ENCODE measurements around the gene PACRG. TPM values are rescaled to one million over a fixed set of nuclear protein-coding genes. Genes with fewer than 3 reads are reported as not detected.

The PACRG gene
- polyA plus RNA-seq, 5 donors: 5.6 to 6.9 (median 6.4) TPM

DNA sequence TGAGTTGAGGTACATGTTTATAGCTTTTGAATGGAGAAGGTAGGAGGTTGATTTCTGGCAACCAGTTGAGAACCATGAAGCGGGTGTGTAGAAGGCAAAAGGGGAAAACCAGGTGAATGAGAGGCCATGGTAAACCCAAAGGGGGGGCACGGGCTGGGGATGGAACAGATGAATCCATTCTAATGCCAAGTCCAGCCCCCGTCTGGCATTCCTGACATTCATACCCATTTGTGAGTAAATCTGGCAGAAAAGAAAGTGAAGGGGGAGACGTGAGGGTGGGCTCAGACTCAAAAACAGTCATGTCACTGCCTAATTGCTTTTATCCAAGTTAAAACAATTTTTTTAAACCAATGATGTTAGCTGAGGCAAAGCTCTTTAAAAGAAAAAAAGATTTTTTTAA, 513.9 kb downstream of the PACRG start:
- no peak for DNase-seq

GRCh38 chr6:163243083-163243482, 515.3 kb downstream of the PACRG start:
- no peak for DNase-seq

DNA sequence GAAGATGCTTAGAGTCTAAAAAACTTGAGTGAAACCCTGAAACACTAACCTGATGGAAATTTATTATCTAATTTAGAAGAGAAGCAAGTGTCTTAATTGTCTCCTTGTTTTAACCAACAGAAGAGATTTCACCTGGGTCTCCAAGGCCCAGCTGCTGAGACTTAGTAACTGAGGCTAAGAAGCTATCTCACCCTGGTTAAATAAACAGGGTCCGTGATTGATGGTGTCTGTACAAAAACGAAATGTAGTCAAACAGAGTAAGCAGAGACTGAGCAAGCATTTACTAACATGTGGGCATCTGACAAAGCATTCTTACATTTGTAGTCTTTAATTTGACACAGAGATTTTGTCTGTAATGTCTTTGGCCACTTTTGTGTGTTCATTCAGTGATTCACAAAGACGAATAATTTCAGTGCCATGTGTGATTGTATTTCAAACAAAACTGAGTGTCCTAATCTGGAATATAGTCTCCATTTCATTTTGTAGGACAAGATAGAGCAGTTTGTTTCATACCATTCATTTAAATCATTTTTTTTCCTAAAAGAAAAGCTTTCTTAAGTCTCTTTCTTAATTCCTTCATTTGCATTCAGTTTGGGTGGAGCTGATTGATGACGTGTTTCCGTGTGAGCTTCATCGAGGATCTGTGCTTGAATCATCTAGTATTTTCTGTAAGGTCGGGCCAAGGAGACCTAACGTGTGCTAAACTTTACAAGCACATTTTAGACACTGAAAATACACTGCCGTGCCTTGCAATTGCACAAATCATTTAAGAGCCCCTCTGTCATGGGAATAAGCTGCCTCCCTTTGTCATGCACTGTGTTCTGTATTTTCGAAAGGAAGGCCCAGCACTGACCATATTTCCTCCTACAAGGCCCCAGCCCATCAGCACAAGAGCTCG, 516.2 kb downstream of the PACRG start:
- DNase-seq: no peak

DNA sequence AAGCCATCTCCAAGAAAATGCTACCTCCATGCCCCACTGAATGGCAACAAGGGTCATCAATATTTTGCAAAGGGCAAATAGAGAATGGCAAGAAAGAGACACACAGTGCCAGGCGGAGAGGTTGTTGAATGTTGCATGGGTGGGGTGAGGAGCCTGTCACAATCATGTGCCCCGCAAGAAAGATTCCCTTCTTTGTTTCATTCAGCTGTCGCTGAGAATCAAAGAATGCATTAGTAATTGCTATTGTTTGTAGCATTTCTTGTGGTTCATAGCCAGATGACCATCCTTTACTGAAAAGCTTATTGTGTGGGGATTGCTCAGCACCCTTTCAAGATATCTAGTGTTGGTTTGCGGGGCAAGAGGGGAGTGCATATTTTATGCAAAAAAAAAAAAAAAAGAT, 520.3 kb downstream of the PACRG start:
- no peak for DNase-seq

DNA sequence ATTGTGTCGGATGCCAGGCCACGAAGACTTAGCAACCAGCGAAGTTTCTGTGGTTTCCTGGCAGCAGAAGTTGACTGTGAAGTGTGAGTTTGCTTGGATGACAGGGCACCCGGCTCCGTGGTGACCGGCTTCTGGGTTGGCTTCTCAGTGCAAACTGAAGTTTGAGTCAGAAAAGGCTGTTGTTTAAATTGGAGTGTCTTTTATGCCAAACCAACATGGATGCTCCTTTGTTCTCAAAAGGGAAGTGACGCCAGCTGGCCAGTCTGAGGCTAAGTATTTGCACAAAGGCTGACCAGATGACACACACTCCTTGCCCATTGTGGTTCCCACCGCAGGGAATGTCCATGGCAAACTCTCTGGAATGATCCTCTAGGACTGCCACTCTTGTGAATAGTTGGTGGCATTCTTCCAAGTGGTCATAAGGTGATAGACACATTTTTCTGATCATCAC, 521.9 kb downstream of the PACRG start:
- no peak for DNase-seq

DNA sequence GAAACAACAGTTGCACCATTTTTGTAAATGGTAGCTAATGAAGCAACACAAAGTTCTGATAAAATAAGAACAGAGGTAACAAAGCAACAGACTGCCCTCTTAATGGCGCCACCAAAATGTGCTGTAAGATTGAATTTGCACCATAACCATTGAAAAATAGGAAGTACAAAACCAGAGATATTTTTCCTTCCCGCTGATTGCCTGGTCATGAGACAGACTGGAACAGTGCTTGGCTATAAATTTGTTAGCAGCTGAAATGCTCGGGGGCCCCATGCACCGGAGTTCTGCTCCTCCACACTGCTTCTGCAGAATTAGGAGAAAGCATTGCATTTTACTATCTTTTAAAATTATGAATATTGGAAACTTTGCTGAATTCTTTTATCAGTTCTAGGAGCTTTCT, 522.3 kb downstream of the PACRG start:
- DNase-seq: no peak

DNA sequence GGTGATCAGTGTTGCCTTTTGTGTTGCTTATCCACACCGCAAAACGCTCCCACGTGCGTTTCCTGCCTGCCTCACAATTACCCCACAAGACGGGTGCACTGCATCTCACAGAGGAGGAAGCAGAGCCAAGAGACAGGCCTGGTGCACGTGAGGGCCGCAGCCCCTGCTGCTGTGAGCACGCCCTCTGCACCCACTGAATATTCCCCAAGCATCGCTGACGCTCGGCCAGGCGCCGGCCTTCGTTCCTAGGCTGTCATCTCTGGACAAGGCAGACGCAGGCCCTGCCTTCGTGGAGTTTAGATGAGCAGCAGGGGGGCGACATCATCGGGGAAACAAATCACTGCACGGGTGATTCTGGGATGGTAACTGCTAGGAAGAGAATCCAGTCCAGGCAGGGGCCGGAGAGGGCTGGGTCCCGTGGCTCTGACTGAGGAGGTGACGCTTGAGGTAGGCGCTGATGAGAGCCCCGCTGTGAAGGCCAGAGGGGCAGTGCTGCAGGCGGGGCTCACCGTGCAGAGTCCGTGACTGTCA, 524.4 kb downstream of the PACRG start:
- DNase-seq: no peak

DNA sequence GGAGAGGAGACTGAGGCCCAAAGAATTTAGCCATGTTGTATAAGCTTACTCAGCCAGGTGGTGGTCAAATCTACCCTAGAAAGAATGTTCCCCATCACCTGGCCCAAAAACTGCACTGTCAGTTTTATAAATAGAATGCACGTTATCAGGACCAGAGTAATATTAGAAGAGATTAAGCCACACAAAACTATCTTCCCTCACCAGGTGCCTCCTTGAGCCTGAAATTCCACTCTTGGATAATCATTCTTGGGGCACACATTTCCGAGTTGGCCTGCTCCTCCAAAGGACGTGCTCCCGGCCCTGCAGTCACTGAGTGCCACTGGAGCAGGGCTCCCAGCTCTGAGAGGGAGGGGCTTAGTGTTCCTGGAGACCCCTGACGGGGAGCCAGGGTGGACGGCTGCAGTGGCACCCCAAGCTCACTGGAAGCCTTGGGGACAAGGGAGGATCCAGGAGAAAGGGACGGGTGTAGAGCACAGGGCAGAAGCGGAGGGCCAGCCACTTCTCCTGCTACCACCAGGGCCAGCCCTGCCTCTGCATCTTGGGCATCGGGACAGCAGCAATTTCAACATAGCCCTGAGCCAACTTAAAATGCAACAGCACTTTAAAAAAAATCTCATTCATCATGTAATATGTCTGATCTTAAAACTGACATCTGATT, 525.9 kb downstream of the PACRG start:
- no peak for DNase-seq

- no peak for DNase-seq
Observed at GRCh38 chr6:163254341-163254835, 526.6 kb downstream of the PACRG start.

DNA sequence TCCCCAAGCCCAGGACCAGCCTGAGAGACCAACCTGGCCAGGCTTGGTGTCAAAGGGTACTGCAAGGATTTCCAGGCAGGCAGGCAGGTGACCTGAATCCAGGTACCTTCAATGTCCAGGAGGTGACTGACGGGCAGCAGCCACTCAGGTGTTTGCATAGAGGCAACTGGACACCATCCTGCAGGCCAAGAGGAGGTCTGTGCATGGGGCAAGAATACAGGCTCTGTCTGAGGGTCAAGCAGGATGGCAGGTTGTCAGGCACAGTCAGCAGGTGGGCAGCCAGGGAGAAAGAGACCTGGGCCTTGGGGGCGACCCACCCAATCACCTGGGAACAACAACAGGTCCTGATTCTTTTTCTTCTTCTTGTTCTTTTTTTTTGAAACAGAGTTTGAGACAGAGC, 527.5 kb downstream of the PACRG start:
- DNase-seq: no peak

- DNase-seq: no peak
Observed at GRCh38 chr6:163259689-163260088, 531.9 kb downstream of the PACRG start.

DNA sequence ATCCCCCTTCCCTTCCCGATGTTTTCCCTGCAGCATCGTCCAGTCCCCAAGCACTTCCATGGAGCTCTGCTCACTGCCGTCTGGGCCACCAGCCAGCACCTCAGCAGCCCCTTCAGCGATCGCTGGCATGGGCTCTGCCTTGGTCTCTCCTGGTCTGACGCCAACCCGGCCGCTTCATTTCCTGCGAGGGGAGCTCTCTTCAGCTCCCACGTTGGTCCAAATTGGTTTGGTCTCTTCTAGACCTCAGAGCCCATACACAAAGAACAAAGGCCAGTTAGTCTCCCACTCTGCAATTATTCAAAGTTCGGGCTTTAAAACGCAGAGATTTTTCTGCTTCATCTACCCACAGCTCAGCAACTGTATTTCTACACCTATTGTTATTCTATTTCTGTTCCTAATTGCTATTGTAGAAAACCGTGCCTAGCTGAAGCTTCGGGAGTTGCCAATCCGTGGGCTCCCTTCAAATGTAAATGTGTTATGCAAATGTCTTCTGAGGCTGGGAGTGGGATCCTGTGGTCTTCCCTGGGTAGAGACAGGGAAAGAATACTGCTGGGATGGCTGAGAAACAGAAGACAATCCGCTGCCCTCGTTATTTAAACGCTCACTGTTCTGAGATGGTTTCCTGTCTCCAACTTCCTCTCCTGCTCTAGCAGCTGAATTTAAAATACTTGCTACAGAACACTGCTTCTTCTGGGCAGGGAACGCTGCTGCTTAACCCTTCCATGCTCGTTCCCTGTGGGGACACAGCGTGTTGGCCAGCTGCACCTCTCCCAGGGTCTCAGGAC, 532.5 kb downstream of the PACRG start:
- DNase-seq: peak; percentile 42 to 53

DNA sequence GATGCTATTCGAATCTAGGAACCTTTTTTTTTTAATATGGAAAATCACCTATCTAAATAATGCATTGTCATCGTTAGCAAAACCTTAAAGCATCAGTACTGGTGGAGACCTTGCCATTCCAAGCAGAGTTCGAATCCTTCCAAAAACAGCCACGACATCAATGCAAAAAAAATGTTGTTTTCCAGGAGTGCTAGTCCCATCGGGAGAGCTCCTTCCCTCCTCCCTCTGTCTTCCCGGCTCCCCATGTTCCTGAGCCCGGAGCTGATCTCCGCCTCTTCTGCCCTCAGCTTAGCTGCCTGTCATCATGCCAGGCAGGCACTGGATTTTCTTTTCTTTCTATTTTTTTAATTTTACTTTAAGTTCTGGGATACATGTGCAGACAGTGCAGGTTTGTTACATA, 533.1 kb downstream of the PACRG start:
- no peak for DNase-seq

- DNase-seq: no peak
Observed at GRCh38 chr6:163261361-163261760, 533.6 kb downstream of the PACRG start.

- DNase-seq: no peak
Observed at GRCh38 chr6:163262080-163262479, 534.3 kb downstream of the PACRG start.

DNA sequence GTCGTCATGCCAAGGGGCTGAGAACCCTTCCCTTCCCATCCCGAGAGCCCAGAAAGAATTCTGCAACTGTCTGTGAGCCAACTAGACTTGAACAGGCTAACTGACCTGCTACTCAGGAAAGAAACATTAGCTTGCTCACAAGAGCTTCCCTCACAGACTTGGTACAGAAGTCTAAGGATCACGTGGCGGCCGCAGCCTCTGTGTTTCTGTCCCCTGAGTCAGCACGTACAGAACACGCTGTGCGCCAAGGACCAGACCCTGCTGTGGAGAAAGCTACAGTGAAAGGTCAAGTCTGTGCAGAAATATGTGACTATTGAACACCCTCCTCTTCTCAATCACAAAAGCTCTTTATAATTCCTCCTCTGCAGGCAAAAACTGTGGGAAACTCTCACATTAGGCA, 535.4 kb downstream of the PACRG start:
- no peak for DNase-seq

DNA sequence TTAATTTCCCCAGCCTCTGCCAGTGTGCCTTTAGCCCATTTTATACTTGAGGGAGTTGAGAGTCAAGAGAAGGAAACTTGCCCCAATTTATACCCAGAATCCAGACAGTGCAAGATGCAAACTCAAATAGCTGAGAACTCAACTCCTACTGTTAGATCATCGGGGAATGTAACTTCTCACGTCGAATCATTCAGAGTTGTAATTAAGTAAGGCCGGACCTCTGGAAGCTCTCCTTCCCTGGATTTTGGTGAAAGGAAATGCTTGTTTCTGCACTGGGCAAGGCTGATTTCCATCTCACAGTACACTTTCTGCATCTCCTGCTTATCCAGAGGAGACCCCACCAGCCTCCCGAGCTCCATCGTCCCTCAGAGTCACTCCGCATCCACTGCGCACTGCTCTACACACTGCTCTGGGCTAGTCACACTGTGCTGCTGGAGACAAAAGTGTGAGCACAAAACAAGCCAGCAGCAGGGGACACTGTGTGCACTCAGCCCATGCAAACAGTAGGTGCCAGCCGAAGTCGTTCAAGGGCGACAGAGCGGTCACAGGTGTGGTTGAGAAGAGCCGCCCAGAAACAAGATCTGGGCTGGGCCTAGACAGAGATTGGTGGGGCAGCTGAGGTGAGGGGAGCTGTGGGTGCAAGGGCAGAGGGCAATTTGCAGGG, 536.4 kb downstream of the PACRG start:
- DNase-seq: no peak

- DNase-seq: no peak
Observed at GRCh38 chr6:163264662-163265035, 536.9 kb downstream of the PACRG start.

GRCh38 chr6:163281634-163282033, 553.9 kb downstream of the PACRG start:
- DNase-seq: no peak

- DNase-seq: no peak
Observed at GRCh38 chr6:163282672-163283071, 554.9 kb downstream of the PACRG start.

DNA sequence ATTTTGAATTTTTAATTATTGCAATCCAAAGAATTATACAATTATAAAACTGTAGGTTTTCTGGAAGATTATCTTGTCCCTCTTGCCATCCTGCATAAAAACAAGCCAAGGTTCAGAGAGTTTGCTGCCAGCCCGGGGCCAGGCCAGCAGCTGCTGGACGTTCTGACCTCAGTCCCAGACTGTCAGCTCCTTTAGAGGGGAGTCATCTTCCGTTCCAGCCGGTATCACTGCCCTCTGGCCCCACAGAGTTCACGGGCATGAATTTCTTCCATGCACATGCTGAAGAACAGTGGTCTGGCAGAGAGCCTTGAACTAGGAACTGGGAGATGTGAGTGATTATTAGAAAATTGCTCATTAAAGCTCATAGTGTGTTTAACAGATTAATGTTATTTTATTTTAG, 556.4 kb downstream of the PACRG start:
- DNase-seq: no peak

DNA sequence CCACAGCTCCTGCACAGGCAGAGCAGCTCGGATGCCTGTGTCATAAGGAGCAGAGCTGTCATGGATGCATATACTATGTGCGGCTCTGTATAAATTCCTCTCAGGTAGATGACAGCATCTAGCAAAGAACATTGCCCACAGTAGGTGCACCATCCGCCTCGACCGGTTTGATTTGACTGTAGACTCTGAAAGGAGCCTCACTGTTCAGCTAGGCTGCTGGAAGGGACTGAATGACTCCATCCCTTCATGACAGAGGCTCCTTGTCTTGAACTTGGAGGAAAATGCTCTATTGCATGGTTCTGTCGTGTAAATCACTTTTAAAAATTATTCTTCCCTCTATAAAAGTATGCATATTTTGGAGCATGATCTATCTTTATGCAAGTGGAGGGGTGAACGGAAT, 557.9 kb downstream of the PACRG start:
- DNase-seq: no peak

All from right lung (tissue), 5 donors.